Prostate gland (tissue), 2 donors: ENCODE measurements around the gene JAKMIP1.

ENCODE experiments used
- POLR2A ChIP-seq: fragments of 450-650 bp; IDR thresholded peaks from one replicate; pipeline ENCODE4 v1.6.1; 2016; ENCODE audit warnings: antibody characterized with exemption, mild to moderate bottlenecking
- POLR2AphosphoS5 ChIP-seq: sonication (generic); formaldehyde crosslinking; IDR thresholded peaks from one replicate; pipeline ENCODE4 v1.6.1; 2017; ENCODE audit warnings: antibody characterized with exemption
- TF ChIP-seq, protein P1 (sequence below), 4 experiments: fragments of 200-600 bp in 2 of 4; fragments of 450-650 bp in 2 of 4; sonication (generic) in 2 of 4; IDR thresholded peaks; 1 replicate in 3 of 4; 2 replicates in 1 of 4; pipeline ENCODE4 v1.5.1; 2016 to 2019; ENCODE audit warnings: antibody characterized with exemption in 4 of 4, mild to moderate bottlenecking in 2 of 4, moderate library complexity in 2 of 4

DNA sequence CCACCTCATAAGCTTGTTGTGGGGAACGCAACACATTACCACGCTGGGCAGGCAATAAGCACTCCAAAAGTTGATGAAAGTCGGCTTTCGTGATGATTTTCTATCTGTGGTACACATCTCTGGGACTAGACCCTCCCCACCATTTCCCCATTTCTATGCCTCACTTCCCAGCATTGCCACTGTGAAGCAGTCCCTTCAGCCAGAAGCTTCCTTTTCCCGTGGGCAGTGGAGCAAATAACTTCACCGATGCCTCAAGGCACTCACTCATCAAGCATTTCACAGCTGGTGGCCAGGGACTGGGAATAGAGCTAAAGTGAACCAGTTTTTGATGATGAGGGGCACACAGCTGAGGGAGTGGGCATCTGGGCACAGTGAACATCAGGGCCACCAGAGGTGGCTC, 201.0 kb downstream of the JAKMIP1 start:
- TF ChIP-seq POLR2AphosphoS5 (no peak), POLR2A (no peak)
- TF ChIP-seq, protein P1, sequence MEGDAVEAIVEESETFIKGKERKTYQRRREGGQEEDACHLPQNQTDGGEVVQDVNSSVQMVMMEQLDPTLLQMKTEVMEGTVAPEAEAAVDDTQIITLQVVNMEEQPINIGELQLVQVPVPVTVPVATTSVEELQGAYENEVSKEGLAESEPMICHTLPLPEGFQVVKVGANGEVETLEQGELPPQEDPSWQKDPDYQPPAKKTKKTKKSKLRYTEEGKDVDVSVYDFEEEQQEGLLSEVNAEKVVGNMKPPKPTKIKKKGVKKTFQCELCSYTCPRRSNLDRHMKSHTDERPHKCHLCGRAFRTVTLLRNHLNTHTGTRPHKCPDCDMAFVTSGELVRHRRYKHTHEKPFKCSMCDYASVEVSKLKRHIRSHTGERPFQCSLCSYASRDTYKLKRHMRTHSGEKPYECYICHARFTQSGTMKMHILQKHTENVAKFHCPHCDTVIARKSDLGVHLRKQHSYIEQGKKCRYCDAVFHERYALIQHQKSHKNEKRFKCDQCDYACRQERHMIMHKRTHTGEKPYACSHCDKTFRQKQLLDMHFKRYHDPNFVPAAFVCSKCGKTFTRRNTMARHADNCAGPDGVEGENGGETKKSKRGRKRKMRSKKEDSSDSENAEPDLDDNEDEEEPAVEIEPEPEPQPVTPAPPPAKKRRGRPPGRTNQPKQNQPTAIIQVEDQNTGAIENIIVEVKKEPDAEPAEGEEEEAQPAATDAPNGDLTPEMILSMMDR (IDR thresholded peaks at IDR 0.05) = no peak
